Measurements from ENCODE around the gene LTBP2. TPM values are rescaled to one million over a fixed set of nuclear protein-coding genes. Genes with fewer than 3 reads are reported as not detected.

The LTBP2 gene
- total RNA-seq, 1 experiment from 2014 or later, result 7.6 TPM

GRCh38 chr14:74645244-74645643, 33.2 kb upstream of the LTBP2 start:
- no peak for DNase-seq (ENCODE audit: low read depth)
- in situ Hi-C loops (cut with HindIII; ENCODE audit: low pct_unique_long_range_greater_than_20kb, low sequenced_read_pairs), result no loop called here

GRCh38 chr14:74641601-74642391, 29.8 kb upstream of the LTBP2 start:
- in situ Hi-C loops (cut with HindIII; ENCODE audit: low pct_unique_long_range_greater_than_20kb, low sequenced_read_pairs), result no loop called here
- no peak for DNase-seq (ENCODE audit: low read depth)

GRCh38 chr14:74638966-74639365, 26.9 kb upstream of the LTBP2 start:
- in situ Hi-C loops (cut with HindIII; ENCODE audit: low pct_unique_long_range_greater_than_20kb, low sequenced_read_pairs), result no loop called here
- no peak for DNase-seq (ENCODE audit: low read depth)

GRCh38 chr14:74638066-74638465, 26.0 kb upstream of the LTBP2 start:
- no peak for DNase-seq (ENCODE audit: low read depth)
- in situ Hi-C loops (cut with HindIII; ENCODE audit: low pct_unique_long_range_greater_than_20kb, low sequenced_read_pairs), result no loop called here

- no peak for DNase-seq (ENCODE audit: low read depth)
- in situ Hi-C loops (cut with HindIII; ENCODE audit: low pct_unique_long_range_greater_than_20kb, low sequenced_read_pairs), result no loop called here
Observed at GRCh38 chr14:74637178-74637550, 25.1 kb upstream of the LTBP2 start.

GRCh38 chr14:74636424-74637177, 24.6 kb upstream of the LTBP2 start:
- in situ Hi-C loops (cut with HindIII; ENCODE audit: low pct_unique_long_range_greater_than_20kb, low sequenced_read_pairs), result no loop called here
- no peak for DNase-seq (ENCODE audit: low read depth)

GRCh38 chr14:74635847-74636246, 23.8 kb upstream of the LTBP2 start:
- in situ Hi-C loops (cut with HindIII; ENCODE audit: low pct_unique_long_range_greater_than_20kb, low sequenced_read_pairs), result no loop called here

GRCh38 chr14:74634964-74635363, 22.9 kb upstream of the LTBP2 start:
- in situ Hi-C loops (cut with HindIII; ENCODE audit: low pct_unique_long_range_greater_than_20kb, low sequenced_read_pairs), result no loop called here
- DNase-seq (ENCODE audit: low read depth), result no peak

More at GRCh38 chr14:74635847-74636246, 23.8 kb upstream of the LTBP2 start:
- DNase-seq (ENCODE audit: low read depth), result no peak

GRCh38 chr14:74634481-74634880, 22.4 kb upstream of the LTBP2 start:
- in situ Hi-C loops (cut with HindIII; ENCODE audit: low pct_unique_long_range_greater_than_20kb, low sequenced_read_pairs), result no loop called here
- no peak for DNase-seq (ENCODE audit: low read depth)

- in situ Hi-C loops (cut with HindIII; ENCODE audit: low pct_unique_long_range_greater_than_20kb, low sequenced_read_pairs), result no loop called here
Observed at GRCh38 chr14:74630881-74631690, 19.0 kb upstream of the LTBP2 start.

GRCh38 chr14:74628418-74628817, 16.4 kb upstream of the LTBP2 start:
- in situ Hi-C loops (cut with HindIII; ENCODE audit: low pct_unique_long_range_greater_than_20kb, low sequenced_read_pairs), result no loop called here
- DNase-seq (ENCODE audit: low read depth), result no peak

More at GRCh38 chr14:74630881-74631690, 19.0 kb upstream of the LTBP2 start:
- no peak for DNase-seq (ENCODE audit: low read depth)

GRCh38 chr14:74627076-74627475, 15.0 kb upstream of the LTBP2 start:
- no peak for DNase-seq (ENCODE audit: low read depth)
- in situ Hi-C loops (cut with HindIII; ENCODE audit: low pct_unique_long_range_greater_than_20kb, low sequenced_read_pairs), result no loop called here

GRCh38 chr14:74622257-74622656, 10.2 kb upstream of the LTBP2 start:
- no peak for DNase-seq (ENCODE audit: low read depth)
- in situ Hi-C loops (cut with HindIII; ENCODE audit: low pct_unique_long_range_greater_than_20kb, low sequenced_read_pairs), result no loop called here

- no peak for DNase-seq (ENCODE audit: low read depth)
- in situ Hi-C loops (cut with HindIII; ENCODE audit: low pct_unique_long_range_greater_than_20kb, low sequenced_read_pairs), result no loop called here
Observed at GRCh38 chr14:74621556-74621955, 9.5 kb upstream of the LTBP2 start.

- no peak for DNase-seq (ENCODE audit: low read depth)
- in situ Hi-C loops (cut with HindIII; ENCODE audit: low pct_unique_long_range_greater_than_20kb, low sequenced_read_pairs), result no loop called here
Observed at GRCh38 chr14:74620923-74621322, 8.9 kb upstream of the LTBP2 start.

- peak; percentile 95 for DNase-seq (ENCODE audit: low read depth)
- in situ Hi-C loops (cut with HindIII; ENCODE audit: low pct_unique_long_range_greater_than_20kb, low sequenced_read_pairs), result no loop called here
Observed at GRCh38 chr14:74620497-74620921, 8.5 kb upstream of the LTBP2 start.

- DNase-seq (ENCODE audit: low read depth), result peak; percentile 90
- in situ Hi-C loops (cut with HindIII; ENCODE audit: low pct_unique_long_range_greater_than_20kb, low sequenced_read_pairs), result no loop called here
Observed at GRCh38 chr14:74619672-74620131, 7.7 kb upstream of the LTBP2 start.

GRCh38 chr14:74618078-74618952, 6.3 kb upstream of the LTBP2 start:
- DNase-seq (ENCODE audit: low read depth), result peak; percentile 28
- in situ Hi-C loops (cut with HindIII; ENCODE audit: low pct_unique_long_range_greater_than_20kb, low sequenced_read_pairs), result no loop called here

Data from Caki2 (cell line).